ENCODE measurements around the gene CPTP. TPM values are rescaled to one million over a fixed set of nuclear protein-coding genes. Genes with fewer than 3 reads are reported as not detected.

Gene CPTP
- total and polyA plus RNA-seq, 2 of the 13 experiments (the other 11 are each of a cell fraction or from before 2014, with no cell fraction given) = 5.5 to 9.3 TPM

DNA sequence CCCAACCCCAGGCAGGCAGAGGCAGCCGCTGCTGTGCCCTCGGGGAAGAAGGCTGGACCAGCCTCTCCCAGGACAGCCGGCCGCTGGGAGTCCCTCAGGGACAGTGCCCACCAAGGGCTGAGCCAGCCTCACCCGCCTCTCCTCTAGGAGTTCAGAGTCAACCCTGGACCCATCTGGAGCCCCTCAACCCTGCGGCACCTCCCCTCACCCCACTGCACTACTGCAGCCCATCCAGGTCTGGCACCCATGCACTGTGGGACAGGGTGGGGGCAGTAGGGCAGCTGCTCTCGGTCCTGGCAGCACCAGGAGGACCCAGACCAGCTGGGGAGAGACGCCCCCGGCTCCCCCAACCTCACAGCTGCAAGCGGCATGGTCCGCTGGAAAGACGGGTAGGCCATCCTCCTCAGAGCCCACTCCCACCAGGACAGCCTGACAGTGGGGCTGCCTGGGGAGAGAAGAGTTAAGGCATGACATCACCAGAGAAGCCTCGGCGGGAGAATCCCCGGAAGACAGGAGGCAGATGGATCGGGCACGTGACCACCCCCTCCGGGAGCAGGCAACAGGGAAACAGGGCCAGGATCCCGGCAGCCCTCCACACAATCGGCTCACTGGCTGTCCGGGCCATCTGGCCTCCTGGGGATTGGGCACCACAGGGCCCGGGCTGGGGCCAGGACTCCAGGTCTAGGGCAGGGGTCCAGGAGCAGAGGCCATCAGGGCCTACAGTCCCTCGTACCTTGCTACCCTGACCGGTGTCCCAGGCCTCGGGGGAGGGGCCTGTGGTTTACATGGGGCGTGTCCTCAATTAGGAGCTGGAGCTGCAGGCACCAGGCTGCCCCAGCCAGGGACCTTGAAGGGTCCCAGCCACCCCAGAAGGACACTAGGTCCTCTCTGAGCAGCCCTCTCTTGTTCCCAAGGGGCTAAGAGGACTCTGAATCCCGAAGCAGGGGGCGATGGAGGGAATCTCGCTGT, 20.0 kb upstream of the CPTP start (continued):
- TF ChIP-seq, protein P1, sequence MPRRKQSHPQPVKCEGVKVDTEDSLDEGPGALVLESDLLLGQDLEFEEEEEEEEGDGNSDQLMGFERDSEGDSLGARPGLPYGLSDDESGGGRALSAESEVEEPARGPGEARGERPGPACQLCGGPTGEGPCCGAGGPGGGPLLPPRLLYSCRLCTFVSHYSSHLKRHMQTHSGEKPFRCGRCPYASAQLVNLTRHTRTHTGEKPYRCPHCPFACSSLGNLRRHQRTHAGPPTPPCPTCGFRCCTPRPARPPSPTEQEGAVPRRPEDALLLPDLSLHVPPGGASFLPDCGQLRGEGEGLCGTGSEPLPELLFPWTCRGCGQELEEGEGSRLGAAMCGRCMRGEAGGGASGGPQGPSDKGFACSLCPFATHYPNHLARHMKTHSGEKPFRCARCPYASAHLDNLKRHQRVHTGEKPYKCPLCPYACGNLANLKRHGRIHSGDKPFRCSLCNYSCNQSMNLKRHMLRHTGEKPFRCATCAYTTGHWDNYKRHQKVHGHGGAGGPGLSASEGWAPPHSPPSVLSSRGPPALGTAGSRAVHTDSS (CRISPR knock-in tag; conservative IDR thresholded peaks at IDR 0.05) = no peak
- TF ChIP-seq AKAP8 (CRISPR knock-in tag; IDR thresholded peaks at IDR 0.05) = peak; percentile 91; the same call in 1 of the 2 replicates
- TF ChIP-seq, protein P2, sequence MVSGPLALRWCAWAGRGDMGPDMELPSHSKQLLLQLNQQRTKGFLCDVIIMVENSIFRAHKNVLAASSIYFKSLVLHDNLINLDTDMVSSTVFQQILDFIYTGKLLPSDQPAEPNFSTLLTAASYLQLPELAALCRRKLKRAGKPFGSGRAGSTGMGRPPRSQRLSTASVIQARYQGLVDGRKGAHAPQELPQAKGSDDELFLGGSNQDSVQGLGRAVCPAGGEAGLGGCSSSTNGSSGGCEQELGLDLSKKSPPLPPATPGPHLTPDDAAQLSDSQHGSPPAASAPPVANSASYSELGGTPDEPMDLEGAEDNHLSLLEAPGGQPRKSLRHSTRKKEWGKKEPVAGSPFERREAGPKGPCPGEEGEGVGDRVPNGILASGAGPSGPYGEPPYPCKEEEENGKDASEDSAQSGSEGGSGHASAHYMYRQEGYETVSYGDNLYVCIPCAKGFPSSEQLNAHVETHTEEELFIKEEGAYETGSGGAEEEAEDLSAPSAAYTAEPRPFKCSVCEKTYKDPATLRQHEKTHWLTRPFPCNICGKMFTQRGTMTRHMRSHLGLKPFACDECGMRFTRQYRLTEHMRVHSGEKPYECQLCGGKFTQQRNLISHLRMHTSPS (CRISPR knock-in tag; IDR thresholded peaks at IDR 0.05; ENCODE audit: low read depth) = no peak
- TF ChIP-seq ZNF878 (CRISPR knock-in tag; IDR thresholded peaks at IDR 0.05) = no peak
- TF ChIP-seq, protein P3, sequence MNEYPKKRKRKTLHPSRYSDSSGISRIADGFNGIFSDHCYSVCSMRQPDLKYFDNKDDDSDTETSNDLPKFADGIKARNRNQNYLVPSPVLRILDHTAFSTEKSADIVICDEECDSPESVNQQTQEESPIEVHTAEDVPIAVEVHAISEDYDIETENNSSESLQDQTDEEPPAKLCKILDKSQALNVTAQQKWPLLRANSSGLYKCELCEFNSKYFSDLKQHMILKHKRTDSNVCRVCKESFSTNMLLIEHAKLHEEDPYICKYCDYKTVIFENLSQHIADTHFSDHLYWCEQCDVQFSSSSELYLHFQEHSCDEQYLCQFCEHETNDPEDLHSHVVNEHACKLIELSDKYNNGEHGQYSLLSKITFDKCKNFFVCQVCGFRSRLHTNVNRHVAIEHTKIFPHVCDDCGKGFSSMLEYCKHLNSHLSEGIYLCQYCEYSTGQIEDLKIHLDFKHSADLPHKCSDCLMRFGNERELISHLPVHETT (CRISPR knock-in tag; conservative IDR thresholded peaks at IDR 0.05) = no peak
- peak; percentile 66; the same call in 1 of the 2 replicates for TF ChIP-seq JUN (CRISPR knock-in tag; IDR thresholded peaks at IDR 0.05)
- TF ChIP-seq, protein P4, sequence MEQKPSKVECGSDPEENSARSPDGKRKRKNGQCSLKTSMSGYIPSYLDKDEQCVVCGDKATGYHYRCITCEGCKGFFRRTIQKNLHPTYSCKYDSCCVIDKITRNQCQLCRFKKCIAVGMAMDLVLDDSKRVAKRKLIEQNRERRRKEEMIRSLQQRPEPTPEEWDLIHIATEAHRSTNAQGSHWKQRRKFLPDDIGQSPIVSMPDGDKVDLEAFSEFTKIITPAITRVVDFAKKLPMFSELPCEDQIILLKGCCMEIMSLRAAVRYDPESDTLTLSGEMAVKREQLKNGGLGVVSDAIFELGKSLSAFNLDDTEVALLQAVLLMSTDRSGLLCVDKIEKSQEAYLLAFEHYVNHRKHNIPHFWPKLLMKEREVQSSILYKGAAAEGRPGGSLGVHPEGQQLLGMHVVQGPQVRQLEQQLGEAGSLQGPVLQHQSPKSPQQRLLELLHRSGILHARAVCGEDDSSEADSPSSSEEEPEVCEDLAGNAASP (CRISPR knock-in tag; IDR thresholded peaks at IDR 0.05; ENCODE audit: borderline replicate concordance) = no peak
- TF ChIP-seq, protein P5, sequence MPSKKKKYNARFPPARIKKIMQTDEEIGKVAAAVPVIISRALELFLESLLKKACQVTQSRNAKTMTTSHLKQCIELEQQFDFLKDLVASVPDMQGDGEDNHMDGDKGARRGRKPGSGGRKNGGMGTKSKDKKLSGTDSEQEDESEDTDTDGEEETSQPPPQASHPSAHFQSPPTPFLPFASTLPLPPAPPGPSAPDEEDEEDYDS (CRISPR knock-in tag; IDR thresholded peaks at IDR 0.05) = no peak
- no peak for TF ChIP-seq ZFP41 (CRISPR knock-in tag; IDR thresholded peaks at IDR 0.05; ENCODE audit: borderline replicate concordance)
- no peak for TF ChIP-seq ZKSCAN1 (IDR thresholded peaks at IDR 0.05; ENCODE audit: low read length)
- TF ChIP-seq ZFP36 (IDR thresholded peaks at IDR 0.05; ENCODE audit: borderline replicate concordance, low read depth, low read length, partially characterized antibody) = no peak
- no peak for TF ChIP-seq AHR (CRISPR knock-in tag; IDR thresholded peaks at IDR 0.05)
- TF ChIP-seq ZNF720 (CRISPR knock-in tag; IDR thresholded peaks at IDR 0.05) = no peak
- no peak; the same call in 1 of the 2 replicates for TF ChIP-seq ZNF543 (CRISPR knock-in tag; IDR thresholded peaks at IDR 0.05)
- no peak; the same call in 1 of the 2 replicates for TF ChIP-seq MEF2D (CRISPR knock-in tag; IDR thresholded peaks at IDR 0.05)
- no peak for TF ChIP-seq ZNF441 (CRISPR knock-in tag; IDR thresholded peaks at IDR 0.05; ENCODE audit: borderline replicate concordance)
- TF ChIP-seq SOX6 (IDR thresholded peaks at IDR 0.05) = no peak
- no peak for TF ChIP-seq SOX6 (CRISPR knock-in tag; IDR thresholded peaks at IDR 0.05)
- TF ChIP-seq, protein P6, sequence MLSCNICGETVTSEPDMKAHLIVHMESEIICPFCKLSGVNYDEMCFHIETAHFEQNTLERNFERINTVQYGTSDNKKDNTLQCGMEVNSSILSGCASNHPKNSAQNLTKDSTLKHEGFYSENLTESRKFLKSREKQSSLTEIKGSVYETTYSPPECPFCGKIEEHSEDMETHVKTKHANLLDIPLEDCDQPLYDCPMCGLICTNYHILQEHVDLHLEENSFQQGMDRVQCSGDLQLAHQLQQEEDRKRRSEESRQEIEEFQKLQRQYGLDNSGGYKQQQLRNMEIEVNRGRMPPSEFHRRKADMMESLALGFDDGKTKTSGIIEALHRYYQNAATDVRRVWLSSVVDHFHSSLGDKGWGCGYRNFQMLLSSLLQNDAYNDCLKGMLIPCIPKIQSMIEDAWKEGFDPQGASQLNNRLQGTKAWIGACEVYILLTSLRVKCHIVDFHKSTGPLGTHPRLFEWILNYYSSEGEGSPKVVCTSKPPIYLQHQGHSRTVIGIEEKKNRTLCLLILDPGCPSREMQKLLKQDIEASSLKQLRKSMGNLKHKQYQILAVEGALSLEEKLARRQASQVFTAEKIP (CRISPR knock-in tag; IDR thresholded peaks at IDR 0.05; ENCODE audit: borderline replicate concordance) = no peak
- TF ChIP-seq ZNF235 (CRISPR knock-in tag; IDR thresholded peaks at IDR 0.05; ENCODE audit: borderline replicate concordance) = no peak
